GM18499 (cell line): ENCODE measurements around the gene LRIG3.
"Not testable (repeated sequence)": the region's sequence is repeated elsewhere in the genome, so short reads cannot be mapped to it uniquely, and the experiment has no call there.

Source experiments
- ATAC-seq: cut with Tn5 transposase; IDR thresholded peaks from one replicate; pipeline ENCODE4 v1.9.1; 2021; ENCODE audit warnings: moderate number of reproducible peaks; ENCODE audit not compliant: insufficient read depth, unreplicated experiment

LRIG3 gene

GRCh38 chr12:58871556-58871955, 48.7 kb downstream of the LRIG3 start:
- ATAC-seq, result no peak

- no peak for ATAC-seq
These were observed 49.7 kb downstream of the LRIG3 start for GRCh38 chr12:58870595-58870994.

- no peak for ATAC-seq
These were observed 59.5 kb downstream of the LRIG3 start for GRCh38 chr12:58860788-58861240.

- ATAC-seq, result no peak
These were observed 60.1 kb downstream of the LRIG3 start for GRCh38 chr12:58860056-58860787.

- no peak for ATAC-seq
These were observed 62.3 kb downstream of the LRIG3 start for GRCh38 chr12:58858030-58858429.

- ATAC-seq, result not testable (repeated sequence)
These were observed 63.1 kb downstream of the LRIG3 start for GRCh38 chr12:58857206-58857605.

- not testable (repeated sequence) for ATAC-seq
These were observed 64.7 kb downstream of the LRIG3 start for GRCh38 chr12:58855630-58856029.

- no peak for ATAC-seq
These were observed 69.5 kb downstream of the LRIG3 start for GRCh38 chr12:58850826-58851225.

- ATAC-seq, result no peak
These were observed 72.3 kb downstream of the LRIG3 start for GRCh38 chr12:58847901-58848600.

- no peak for ATAC-seq
These were observed 76.1 kb downstream of the LRIG3 start for GRCh38 chr12:58844161-58844560.

- ATAC-seq, result no peak
These were observed 79.1 kb downstream of the LRIG3 start for GRCh38 chr12:58841058-58841798.

- no peak for ATAC-seq
These were observed 86.5 kb downstream of the LRIG3 start for GRCh38 chr12:58833853-58834252.

- no peak for ATAC-seq
These were observed 87.4 kb downstream of the LRIG3 start for GRCh38 chr12:58832920-58833319.
